GM18505 (cell line): ENCODE results near the gene ORC3.

ENCODE experiments used
- ATAC-seq: cut with Tn5 transposase; IDR thresholded peaks from one replicate; pipeline ENCODE4 v1.9.1; 2021; ENCODE audit not compliant: unreplicated experiment
- POLR2A ChIP-seq: IDR thresholded peaks from 4 replicates; pipeline ENCODE4 v1.6.1; 2011; ENCODE audit warnings: borderline replicate concordance; ENCODE audit not compliant: insufficient read depth, insufficient read length; ENCODE audit errors: extremely low read depth

ORC3 gene

GRCh38 chr6:87623248-87623647 is 33.3 kb downstream of the ORC3 start:
- no peak for ATAC-seq
- TF ChIP-seq POLR2A: no peak

GRCh38 chr6:87628424-87628823 is 38.5 kb downstream of the ORC3 start:
- ATAC-seq: no peak
- no peak for TF ChIP-seq POLR2A

- no peak for ATAC-seq
These were observed 38.9 kb downstream of the ORC3 start for GRCh38 chr6:87628881-87629280.

GRCh38 chr6:87630746-87631145 is 40.8 kb downstream of the ORC3 start:
- no peak for TF ChIP-seq POLR2A
- no peak for ATAC-seq

More at GRCh38 chr6:87628881-87629280, 38.9 kb downstream of the ORC3 start:
- TF ChIP-seq POLR2A: no peak

GRCh38 chr6:87633851-87634250 is 43.9 kb downstream of the ORC3 start:
- no peak for ATAC-seq
- no peak for TF ChIP-seq POLR2A

GRCh38 chr6:87636315-87636714 is 46.4 kb downstream of the ORC3 start:
- TF ChIP-seq POLR2A: no peak
- ATAC-seq: no peak

- no peak for TF ChIP-seq POLR2A
These were observed 47.2 kb downstream of the ORC3 start for GRCh38 chr6:87637106-87637505.

GRCh38 chr6:87639373-87639772 is 49.4 kb downstream of the ORC3 start:
- no peak for TF ChIP-seq POLR2A
- no peak for ATAC-seq

More at GRCh38 chr6:87637106-87637505, 47.2 kb downstream of the ORC3 start:
- ATAC-seq: no peak

GRCh38 chr6:87641065-87641692 is 51.2 kb downstream of the ORC3 start:
- no peak for ATAC-seq
- no peak for TF ChIP-seq POLR2A

GRCh38 chr6:87645080-87645479 is 55.1 kb downstream of the ORC3 start:
- no peak for TF ChIP-seq POLR2A
- no peak for ATAC-seq

- no peak for ATAC-seq
- no peak for TF ChIP-seq POLR2A
These were observed 63.4 kb downstream of the ORC3 start for GRCh38 chr6:87653074-87653962.

- no peak for ATAC-seq
- TF ChIP-seq POLR2A: no peak
These were observed 64.2 kb downstream of the ORC3 start for GRCh38 chr6:87654122-87654521.

- no peak for TF ChIP-seq POLR2A
- no peak for ATAC-seq
These were observed 65.0 kb downstream of the ORC3 start for GRCh38 chr6:87654875-87655454.

- no peak for ATAC-seq
- no peak for TF ChIP-seq POLR2A
These were observed 65.9 kb downstream of the ORC3 start for GRCh38 chr6:87655824-87656223.

GRCh38 chr6:87656857-87657256 is 66.9 kb downstream of the ORC3 start:
- peak; percentile 65 for ATAC-seq
- TF ChIP-seq POLR2A: no peak

GRCh38 chr6:87658516-87658915 is 68.6 kb downstream of the ORC3 start:
- no peak for TF ChIP-seq POLR2A
- no peak for ATAC-seq
